Fibroblast of skin of right biceps (primary cell): ENCODE measurements around the gene CDK18.

Experiments
- DNase-seq: peaks from one replicate; pipeline ENCODE4 v3.0.0-alpha.2; 2013

Gene CDK18

GRCh38 chr1:205542367-205542766, 37.9 kb downstream of the CDK18 start:
- DNase-seq = no peak

- peak; percentile 88 for DNase-seq
These were observed 39.2 kb downstream of the CDK18 start for GRCh38 chr1:205543351-205544301.

GRCh38 chr1:205545001-205545919, 40.8 kb downstream of the CDK18 start:
- no peak for DNase-seq

- DNase-seq = no peak
These were observed 41.5 kb downstream of the CDK18 start for GRCh38 chr1:205545991-205546390.

- DNase-seq = no peak
These were observed 42.1 kb downstream of the CDK18 start for GRCh38 chr1:205546541-205546940.

- DNase-seq = no peak
These were observed 43.7 kb downstream of the CDK18 start for GRCh38 chr1:205547936-205548827.

- no peak for DNase-seq
These were observed 49.8 kb downstream of the CDK18 start for GRCh38 chr1:205554026-205554811.

- DNase-seq = no peak
These were observed 57.2 kb downstream of the CDK18 start for GRCh38 chr1:205561501-205562203.

- DNase-seq = no peak
These were observed 59.5 kb downstream of the CDK18 start for GRCh38 chr1:205563927-205564441.

GRCh38 chr1:205565799-205566198, 61.3 kb downstream of the CDK18 start:
- no peak for DNase-seq

- DNase-seq = no peak
These were observed 63.2 kb downstream of the CDK18 start for GRCh38 chr1:205567716-205568115.

GRCh38 chr1:205568135-205568468, 63.6 kb downstream of the CDK18 start:
- DNase-seq = no peak

- no peak for DNase-seq
These were observed 64.2 kb downstream of the CDK18 start for GRCh38 chr1:205568469-205569361.

GRCh38 chr1:205569411-205570172, 65.1 kb downstream of the CDK18 start:
- DNase-seq = no peak

- DNase-seq = no peak
These were observed 65.7 kb downstream of the CDK18 start for GRCh38 chr1:205570173-205570501.

GRCh38 chr1:205570796-205571537, 66.5 kb downstream of the CDK18 start:
- DNase-seq = no peak

- DNase-seq = no peak
These were observed 67.3 kb downstream of the CDK18 start for GRCh38 chr1:205571747-205572146.

GRCh38 chr1:205572421-205572820, 68.0 kb downstream of the CDK18 start:
- no peak for DNase-seq
